ENCODE measurements around the gene ZNF160. TPM values are rescaled to one million over a fixed set of nuclear protein-coding genes. Genes with fewer than 3 reads are reported as not detected.
"Not testable (repeated sequence)": the region's sequence is repeated elsewhere in the genome, so short reads cannot be mapped to it uniquely, and the experiment has no call there.

Gene ZNF160
- 10 to 100 TPM in 2 of 3 donors, 1 to 10 TPM in 1; 9.0 to 14.8 (median 12.4) TPM for total RNA-seq

GRCh38 chr19:53103234-53104203 is at the start of gene ZNF160:
Gene ZNF160 (minus strand): TSS chr19:53103422. CDS start chr19:53086276, 17,146 bp downstream.
- DNase-seq, result peak; percentile 98
- ATAC-seq, result peak; percentile 96 to 97
- peaks cover 22% of the 10 kb centered on the region for H3K9me3 Mint-ChIP-seq
- no peaks in the 10 kb centered on the region for H3K27me3 Mint-ChIP-seq (ENCODE audit: low read depth)
- H3K36me3 Mint-ChIP-seq (ENCODE audit: insufficient read depth), result peaks cover 17% of the 10 kb centered on the region
- peak within 1 kb of the TSS; percentile 87 for H3K4me3 Mint-ChIP-seq
- peaks cover 23% of the 10 kb centered on the region for H3K4me1 Mint-ChIP-seq (ENCODE audit: low read depth)

- Mint-ChIP-seq H3K9me3 (peaks cover 42% of the 10 kb centered on the region), H3K27me3 (ENCODE audit: low read depth) (no peaks in the 10 kb centered on the region), H3K4me1 (ENCODE audit: low read depth) (no peaks in the 10 kb centered on the region), H3K36me3 (ENCODE audit: insufficient read depth) (peaks cover 65% of the 10 kb centered on the region), H3K4me3 (no peak overlapping the region)
- ATAC-seq, result no peak
- no peak for DNase-seq
Observed at GRCh38 chr19:53147645-53148044, 44.4 kb upstream of the ZNF160 start.

DNA sequence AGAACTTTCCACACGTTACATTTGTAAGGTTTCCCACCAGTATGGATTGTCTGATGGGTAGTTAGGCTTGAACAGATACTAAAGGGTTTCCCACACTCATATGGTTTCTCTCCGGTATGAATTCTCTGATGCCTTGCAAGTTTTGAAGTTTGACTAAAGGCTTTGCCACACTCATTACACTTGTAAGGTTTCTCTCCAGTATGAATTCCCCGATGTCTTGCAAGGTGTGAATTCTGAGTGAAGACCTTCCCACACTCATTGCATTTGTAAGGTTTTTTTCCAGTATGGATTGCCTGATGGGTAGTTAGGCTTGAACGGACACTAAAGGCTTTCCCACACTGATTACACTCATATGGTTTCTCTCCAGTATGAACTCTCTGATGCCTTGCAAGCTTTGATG is 37.1 kb upstream of the ZNF160 start:
- no peak overlapping the region for H3K4me3 Mint-ChIP-seq
- H3K9me3 Mint-ChIP-seq, result peaks cover 48% of the 10 kb centered on the region
- H3K27me3 Mint-ChIP-seq (ENCODE audit: low read depth), result no peaks in the 10 kb centered on the region
- peaks cover 37% of the 10 kb centered on the region for H3K36me3 Mint-ChIP-seq (ENCODE audit: insufficient read depth)
- ATAC-seq, result no peak
- H3K4me1 Mint-ChIP-seq (ENCODE audit: low read depth), result no peaks in the 10 kb centered on the region
- no peak for DNase-seq

- DNase-seq, result no peak
- Mint-ChIP-seq H3K27me3 (ENCODE audit: low read depth) (peaks cover 7% of the 10 kb centered on the region), H3K36me3 (ENCODE audit: insufficient read depth) (peaks cover 9% of the 10 kb centered on the region)
Observed at GRCh38 chr19:53136432-53136831, 33.2 kb upstream of the ZNF160 start.

DNA sequence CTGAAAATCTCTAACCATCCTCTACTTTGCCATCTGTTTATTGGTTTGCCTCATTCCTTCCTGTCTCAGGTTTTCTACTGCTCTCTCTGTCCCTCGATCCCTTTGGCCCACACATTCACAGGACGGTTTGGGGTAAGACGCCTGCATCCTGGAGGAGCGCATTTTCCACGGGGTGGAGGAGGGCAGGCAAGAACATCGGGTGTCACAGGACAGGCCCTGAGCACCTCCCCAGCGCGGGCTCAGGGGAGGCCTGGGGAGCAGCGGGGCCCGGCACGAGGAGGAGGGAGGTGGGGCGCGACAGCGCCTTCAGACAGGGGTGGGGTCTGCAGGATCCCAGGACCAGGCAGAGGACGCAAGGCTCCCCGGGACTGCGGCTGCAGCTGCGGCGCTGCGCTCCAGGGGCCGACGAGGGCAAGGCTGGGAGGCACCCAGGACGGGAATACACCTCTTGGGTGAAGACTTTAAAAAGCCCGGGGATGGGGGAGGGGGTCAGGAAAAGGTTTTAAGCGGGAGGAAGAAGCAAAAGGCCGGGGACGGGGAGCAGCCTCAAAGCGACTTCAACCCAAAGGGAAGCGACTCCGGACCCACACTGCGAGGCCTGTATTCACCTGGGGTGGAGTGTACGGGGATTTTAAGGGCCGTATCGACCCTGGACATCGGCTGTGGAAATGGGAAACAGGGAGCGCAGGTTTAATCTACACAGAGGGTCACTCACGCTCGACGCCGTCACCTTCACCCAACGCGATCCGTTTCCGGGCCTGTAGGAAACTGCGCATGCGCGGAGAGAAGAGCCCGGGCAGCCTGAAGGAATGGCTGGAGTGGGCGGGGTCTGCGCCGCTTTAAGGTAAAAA is 29.1 kb upstream of the ZNF160 start, which contains the start of gene ZNF415:
Gene ZNF415, minus strand, starts transcription at position 770 of the 851 bp plus-strand sequence. CDS start 10,234 bp downstream, outside the sequence.
- ATAC-seq (no peak), DNase-seq (peak; percentile 17)
- Mint-ChIP-seq H3K4me1 (ENCODE audit: low read depth) (peaks cover 8% of the 10 kb centered on the region), H3K9me3 (peaks cover 44% of the 10 kb centered on the region), H3K4me3 (peak within 1 kb of the TSS; percentile 58), H3K27me3 (ENCODE audit: low read depth) (peaks cover 12% of the 10 kb centered on the region), H3K36me3 (ENCODE audit: insufficient read depth) (peaks cover 7% of the 10 kb centered on the region)

More at GRCh38 chr19:53136432-53136831, 33.2 kb upstream of the ZNF160 start:
- no peak overlapping the region for H3K4me3 Mint-ChIP-seq
- no peak for ATAC-seq
- peaks cover 7% of the 10 kb centered on the region for H3K4me1 Mint-ChIP-seq (ENCODE audit: low read depth)
- peaks cover 41% of the 10 kb centered on the region for H3K9me3 Mint-ChIP-seq

GRCh38 chr19:53131727-53132126 is 28.5 kb upstream of the ZNF160 start:
- H3K36me3 Mint-ChIP-seq (ENCODE audit: insufficient read depth), result peaks cover 7% of the 10 kb centered on the region
- H3K4me3 Mint-ChIP-seq, result peak overlapping the region; percentile 58
- ATAC-seq (no peak), DNase-seq (no peak)
- H3K27me3 Mint-ChIP-seq (ENCODE audit: low read depth), result peaks cover 14% of the 10 kb centered on the region
- peaks cover 44% of the 10 kb centered on the region for H3K9me3 Mint-ChIP-seq
- peaks cover 8% of the 10 kb centered on the region for H3K4me1 Mint-ChIP-seq (ENCODE audit: low read depth)

GRCh38 chr19:53131085-53131590 is 27.9 kb upstream of the ZNF160 start:
- no peak for ATAC-seq
- Mint-ChIP-seq H3K27me3 (ENCODE audit: low read depth) (peaks cover 14% of the 10 kb centered on the region), H3K4me3 (no peak overlapping the region), H3K9me3 (peaks cover 40% of the 10 kb centered on the region), H3K4me1 (ENCODE audit: low read depth) (peaks cover 8% of the 10 kb centered on the region), H3K36me3 (ENCODE audit: insufficient read depth) (peaks cover 5% of the 10 kb centered on the region)
- DNase-seq, result no peak

- H3K27me3 Mint-ChIP-seq (ENCODE audit: low read depth), result peaks cover 14% of the 10 kb centered on the region
Observed at GRCh38 chr19:53130506-53130905, 27.3 kb upstream of the ZNF160 start.

GRCh38 chr19:53126733-53127526 is 23.7 kb upstream of the ZNF160 start:
- H3K36me3 Mint-ChIP-seq (ENCODE audit: insufficient read depth); H3K4me1 Mint-ChIP-seq (ENCODE audit: low read depth); H3K4me3 Mint-ChIP-seq; ATAC-seq; DNase-seq: not testable (repeated sequence)
- Mint-ChIP-seq H3K9me3 (peaks cover 40% of the 10 kb centered on the region), H3K27me3 (ENCODE audit: low read depth) (peaks cover 15% of the 10 kb centered on the region)

More at GRCh38 chr19:53130506-53130905, 27.3 kb upstream of the ZNF160 start:
- ATAC-seq (no peak), DNase-seq (no peak)
- peaks cover 8% of the 10 kb centered on the region for H3K4me1 Mint-ChIP-seq (ENCODE audit: low read depth)
- H3K36me3 Mint-ChIP-seq (ENCODE audit: insufficient read depth), result peaks cover 5% of the 10 kb centered on the region
- no peak overlapping the region for H3K4me3 Mint-ChIP-seq
- H3K9me3 Mint-ChIP-seq, result peaks cover 35% of the 10 kb centered on the region

DNA sequence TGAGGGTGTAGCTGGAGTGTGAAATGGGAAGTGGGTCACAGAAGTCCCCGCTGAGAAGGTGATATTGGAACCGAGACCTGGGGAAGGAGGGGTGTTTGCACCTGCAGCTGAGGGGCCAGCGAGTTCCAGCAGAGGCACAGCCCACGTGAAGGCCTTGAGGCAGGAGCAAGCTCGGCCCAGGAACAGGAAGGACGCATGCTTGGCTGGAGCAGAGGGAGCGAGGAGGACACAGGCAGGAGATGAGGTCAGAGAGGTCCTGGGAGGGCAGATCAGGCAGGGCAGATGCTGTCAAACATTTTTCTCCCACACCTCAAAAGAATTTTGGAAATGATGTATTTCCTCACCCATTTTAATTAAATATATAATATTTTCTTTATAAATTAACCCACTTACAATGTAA is 20.2 kb upstream of the ZNF160 start:
- no peak overlapping the region for H3K4me3 Mint-ChIP-seq
- H3K9me3 Mint-ChIP-seq, result peaks cover 39% of the 10 kb centered on the region
- ATAC-seq, result no peak
- DNase-seq, result no peak
- H3K27me3 Mint-ChIP-seq (ENCODE audit: low read depth), result peaks cover 6% of the 10 kb centered on the region
- H3K4me1 Mint-ChIP-seq (ENCODE audit: low read depth), result no peaks in the 10 kb centered on the region
- H3K36me3 Mint-ChIP-seq (ENCODE audit: insufficient read depth), result peaks cover 2% of the 10 kb centered on the region

DNA sequence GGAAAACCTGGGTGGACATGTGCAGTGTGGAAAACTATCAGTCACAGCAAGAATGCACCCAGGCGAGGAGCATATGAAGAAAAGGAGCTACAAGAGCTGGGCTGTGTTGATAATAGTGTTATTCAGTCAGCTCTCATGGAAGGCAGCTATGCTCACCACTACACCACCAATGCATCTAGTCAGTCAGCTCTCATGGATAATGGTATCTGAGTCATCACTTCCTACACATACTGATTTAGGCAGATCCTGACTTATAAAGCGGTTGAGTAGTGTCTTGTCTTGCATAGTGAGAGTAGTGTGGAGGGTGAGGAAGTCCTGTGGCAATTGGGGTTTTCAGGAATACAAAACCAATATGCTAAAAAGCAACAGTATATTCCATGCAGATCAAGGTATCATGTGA is 9.1 kb upstream of the ZNF160 start:
- H3K4me3 Mint-ChIP-seq, result no peak overlapping the region
- H3K27me3 Mint-ChIP-seq (ENCODE audit: low read depth), result peaks cover 7% of the 10 kb centered on the region
- ATAC-seq (no peak), DNase-seq (no peak)
- H3K9me3 Mint-ChIP-seq, result peaks cover 52% of the 10 kb centered on the region
- peaks cover 22% of the 10 kb centered on the region for H3K36me3 Mint-ChIP-seq (ENCODE audit: insufficient read depth)
- H3K4me1 Mint-ChIP-seq (ENCODE audit: low read depth), result no peaks in the 10 kb centered on the region

DNA sequence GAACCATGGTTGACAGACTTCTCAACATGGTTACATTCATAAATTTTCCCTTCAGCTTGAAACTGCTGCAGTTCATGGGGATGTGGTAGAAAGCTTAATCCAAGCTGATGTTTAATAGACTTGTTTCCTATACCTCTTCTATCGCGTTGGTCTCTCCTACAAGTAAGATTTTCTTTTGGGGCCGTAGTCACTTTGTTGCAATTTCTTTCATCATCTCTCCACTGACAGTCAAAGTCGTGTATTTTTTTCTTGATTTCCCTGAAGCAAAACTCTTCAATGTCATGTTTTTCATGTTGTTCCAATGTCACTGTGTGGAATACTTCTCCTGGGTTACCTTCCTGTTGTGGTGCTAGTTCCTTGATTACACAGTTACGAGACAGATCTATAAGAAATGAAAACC is 6.3 kb upstream of the ZNF160 start:
- H3K9me3 Mint-ChIP-seq, result peaks cover 41% of the 10 kb centered on the region
- H3K36me3 Mint-ChIP-seq (ENCODE audit: insufficient read depth), result peaks cover 16% of the 10 kb centered on the region
- ATAC-seq (no peak), DNase-seq (no peak)
- H3K27me3 Mint-ChIP-seq (ENCODE audit: low read depth), result peaks cover 7% of the 10 kb centered on the region
- H3K4me1 Mint-ChIP-seq (ENCODE audit: low read depth), result no peaks in the 10 kb centered on the region
- H3K4me3 Mint-ChIP-seq, result no peak overlapping the region

- Mint-ChIP-seq H3K9me3 (peaks cover 20% of the 10 kb centered on the region), H3K36me3 (ENCODE audit: insufficient read depth) (peaks cover 24% of the 10 kb centered on the region), H3K27me3 (ENCODE audit: low read depth) (no peaks in the 10 kb centered on the region), H3K4me3 (peak overlapping the region; percentile 87), H3K4me1 (ENCODE audit: low read depth) (peaks cover 24% of the 10 kb centered on the region)
- DNase-seq (peak; percentile 14), ATAC-seq (peak; percentile 16 to 22)
Observed at GRCh38 chr19:53102756-53103233, 427 bp downstream of the ZNF160 start.

Measured in activated T-cell treated with anti-CD3 and anti-CD28 coated beads, Interleukin-2, amount 50 U/mL, for 4 hours (primary cell).